HG03064 (cell line): ENCODE data around the gene FIG4.
"Not testable (repeated sequence)": the region's sequence is repeated elsewhere in the genome, so short reads cannot be mapped to it uniquely, and the experiment has no call there.

Experiments
- ATAC-seq: cut with Tn5 transposase; IDR thresholded peaks from one replicate; pipeline ENCODE4 v1.9.1; 2021; ENCODE audit warnings: low read depth; ENCODE audit not compliant: unreplicated experiment

Gene FIG4

GRCh38 chr6:109747221-109747620 is 56.1 kb downstream of the FIG4 start:
- no peak for ATAC-seq

- ATAC-seq = no peak
These were observed 68.2 kb downstream of the FIG4 start for GRCh38 chr6:109759098-109759955.

GRCh38 chr6:109760208-109760607 is 69.1 kb downstream of the FIG4 start:
- no peak for ATAC-seq

- no peak for ATAC-seq
These were observed 71.1 kb downstream of the FIG4 start for GRCh38 chr6:109762166-109762565.

- no peak for ATAC-seq
These were observed 71.8 kb downstream of the FIG4 start for GRCh38 chr6:109762769-109763441.

- ATAC-seq = no peak
These were observed 75.1 kb downstream of the FIG4 start for GRCh38 chr6:109766167-109766566.

GRCh38 chr6:109767961-109768360 is 76.9 kb downstream of the FIG4 start:
- no peak for ATAC-seq

GRCh38 chr6:109768485-109768884 is 77.4 kb downstream of the FIG4 start:
- ATAC-seq = no peak

- no peak for ATAC-seq
These were observed 78.1 kb downstream of the FIG4 start for GRCh38 chr6:109769213-109769612.

GRCh38 chr6:109770047-109770446 is 79.0 kb downstream of the FIG4 start:
- ATAC-seq = no peak

GRCh38 chr6:109770779-109771178 is 79.7 kb downstream of the FIG4 start:
- no peak for ATAC-seq

GRCh38 chr6:109771939-109772755 is 81.1 kb downstream of the FIG4 start:
- not testable (repeated sequence) for ATAC-seq

GRCh38 chr6:109772883-109773431 is 81.9 kb downstream of the FIG4 start:
- ATAC-seq = no peak

- no peak for ATAC-seq
These were observed 89.9 kb downstream of the FIG4 start for GRCh38 chr6:109781001-109781400.

- ATAC-seq = no peak
These were observed 91.4 kb downstream of the FIG4 start for GRCh38 chr6:109782491-109782999.

- ATAC-seq = no peak
These were observed 92.3 kb downstream of the FIG4 start for GRCh38 chr6:109783250-109783986.

GRCh38 chr6:109787312-109787711 is 96.2 kb downstream of the FIG4 start:
- ATAC-seq = no peak

- ATAC-seq = no peak
These were observed 97.6 kb downstream of the FIG4 start for GRCh38 chr6:109788687-109789086.

- ATAC-seq = no peak
These were observed 99.0 kb downstream of the FIG4 start for GRCh38 chr6:109790131-109790530.

- no peak for ATAC-seq
These were observed 100.2 kb downstream of the FIG4 start for GRCh38 chr6:109791301-109791700.
